Neural cell (in vitro differentiated cells): ENCODE measurements around the gene COG5. TPM values are rescaled to one million over a fixed set of nuclear protein-coding genes. Genes with fewer than 3 reads are reported as not detected.

Experiments used
- H2AFZ ChIP-seq: fragments of 200-600, 300-800 bp; sonication (generic), shearing (Covaris generic); 2 replicates; pipeline ENCODE4 v1.6.0; 2014; ENCODE audit warnings: low read depth, mild to moderate bottlenecking, antibody characterized with exemption, low read length, moderate library complexity
- H3F3A ChIP-seq: fragments of 200-600 bp; shearing (Covaris generic); 2 replicates; pipeline ENCODE4 v1.6.1; 2016; ENCODE audit warnings: mild to moderate bottlenecking, moderate library complexity, mixed read lengths, antibody characterized with exemption, low read length; ENCODE audit not compliant: insufficient read depth, poor library complexity, severe bottlenecking
- H3K27ac ChIP-seq: fragments of 200-600, 300-800 bp; sonication (generic), shearing (Covaris generic); 2 replicates; pipeline ENCODE4 v1.5.1; 2014; ENCODE audit warnings: mild to moderate bottlenecking, low read length, moderate library complexity
- H3K27me3 ChIP-seq: fragments of 300-800, 200-600 bp; sonication (generic), shearing (Covaris generic); 2 replicates; pipeline ENCODE4 v1.6.0; 2014; ENCODE audit warnings: mild to moderate bottlenecking, low read depth, low read length, moderate library complexity; ENCODE audit not compliant: insufficient read depth
- H3K36me3 ChIP-seq: fragments of 300-800, 200-600 bp; sonication (generic), shearing (Covaris generic); 2 replicates; pipeline ENCODE4 v1.5.1; 2014; ENCODE audit warnings: mild to moderate bottlenecking, antibody characterized with exemption, low read length, moderate library complexity; ENCODE audit not compliant: insufficient read depth
- H3K4me2 ChIP-seq: fragments of 300-800, 200-600 bp; sonication (generic), shearing (Covaris generic); 2 replicates; pipeline ENCODE4 v1.6.0; 2014; ENCODE audit warnings: mild to moderate bottlenecking, low read length
- H3K4me3 ChIP-seq: fragments of 300-800, 200-600 bp; sonication (generic), shearing (Covaris generic); 2 replicates; pipeline ENCODE4 v1.5.1; 2014; ENCODE audit warnings: mild to moderate bottlenecking, low read length, moderate library complexity
- H3K79me2 ChIP-seq: fragments of 200-600 bp; shearing (Covaris generic); replicated peaks from 2 replicates; pipeline ENCODE4 v1.6.0; 2014; ENCODE audit warnings: mild to moderate bottlenecking, low read length, moderate library complexity; ENCODE audit not compliant: insufficient read depth
- H3K9ac ChIP-seq: fragments of 300-800, 200-600 bp; sonication (generic), shearing (Covaris generic); 2 replicates; pipeline ENCODE4 v1.6.1; 2016; ENCODE audit warnings: mild to moderate bottlenecking, low read length, mixed read lengths
- H3K9me2 ChIP-seq: fragments of 200-600 bp; shearing (Covaris generic); 2 replicates; pipeline ENCODE4 v1.6.1; 2016; ENCODE audit warnings: mild to moderate bottlenecking, low read length, mixed read lengths; ENCODE audit not compliant: insufficient read depth
- H3K9me3 ChIP-seq: fragments of 200-600, 300-800 bp; sonication (generic), shearing (Covaris generic); 2 replicates; pipeline ENCODE4 v1.6.1; 2016; ENCODE audit warnings: mild to moderate bottlenecking, mixed run types, low read length, moderate library complexity, mixed read lengths
- H4K20me1 ChIP-seq: fragments of 200-600 bp; shearing (Covaris generic); 2 replicates; pipeline ENCODE4 v1.6.1; 2016; ENCODE audit warnings: mild to moderate bottlenecking, mixed run types; ENCODE audit not compliant: insufficient read depth
- EP300 ChIP-seq: fragments of 450-650 bp; conservative IDR thresholded peaks from 2 replicates; pipeline ENCODE4 v1.6.1; 2014; ENCODE audit warnings: antibody characterized with exemption, mild to moderate bottlenecking, moderate library complexity; ENCODE audit not compliant: poor library complexity, severe bottlenecking
- EZH2 ChIP-seq: fragments of 200-600, 300-800 bp; shearing (Covaris generic), sonication (generic); IDR thresholded peaks from 2 replicates; pipeline ENCODE4 v1.6.1; 2014; ENCODE audit warnings: antibody characterized with exemption, low read length, borderline replicate concordance, mild to moderate bottlenecking; ENCODE audit not compliant: insufficient read depth, poor library complexity, severe bottlenecking
- MXI1 ChIP-seq: fragments of 450-650 bp; conservative IDR thresholded peaks from 2 replicates; pipeline ENCODE4 v1.6.1; 2014; ENCODE audit warnings: antibody characterized with exemption, mild to moderate bottlenecking; ENCODE audit not compliant: poor library complexity, severe bottlenecking
- POLR2AphosphoS5 ChIP-seq: IDR thresholded peaks from 2 replicates; pipeline ENCODE4 v1.6.1; 2012
- RAD21 ChIP-seq: fragments of 450-650 bp; conservative IDR thresholded peaks from 2 replicates; pipeline ENCODE4 v1.6.1; 2014; ENCODE audit warnings: antibody characterized with exemption, mild to moderate bottlenecking, moderate library complexity
- SMC3 ChIP-seq: fragments of 450-650 bp; conservative IDR thresholded peaks from 2 replicates; pipeline ENCODE4 v1.6.1; 2014; ENCODE audit warnings: antibody characterized with exemption, mild to moderate bottlenecking, moderate library complexity; ENCODE audit not compliant: poor library complexity
- TAF1 ChIP-seq: IDR thresholded peaks from 2 replicates; pipeline ENCODE4 v1.6.1; 2012; ENCODE audit warnings: low read depth
- polyA plus RNA-seq: library from polyadenylated mRNA; depleted of rRNA; stranded (reverse); fragments of >200 nt; gene quantifications from 2 replicates; pipeline ENCODE4 v1.2.3, GENCODE V29; 2014
- TF ChIP-seq, protein P1 (sequence below): fragments of 450-650 bp; IDR thresholded peaks from 2 replicates; pipeline ENCODE4 v1.5.1; 2014; ENCODE audit warnings: antibody characterized with exemption, mild to moderate bottlenecking, moderate library complexity; ENCODE audit not compliant: poor library complexity, severe bottlenecking
- TF ChIP-seq, protein P2 (sequence below): IDR thresholded peaks from 2 replicates; pipeline ENCODE4 v1.6.1; 2012; ENCODE audit warnings: borderline replicate concordance

COG5 gene
- polyA plus RNA-seq, 1 donor from 2014 or later = 13.3 TPM

DNA sequence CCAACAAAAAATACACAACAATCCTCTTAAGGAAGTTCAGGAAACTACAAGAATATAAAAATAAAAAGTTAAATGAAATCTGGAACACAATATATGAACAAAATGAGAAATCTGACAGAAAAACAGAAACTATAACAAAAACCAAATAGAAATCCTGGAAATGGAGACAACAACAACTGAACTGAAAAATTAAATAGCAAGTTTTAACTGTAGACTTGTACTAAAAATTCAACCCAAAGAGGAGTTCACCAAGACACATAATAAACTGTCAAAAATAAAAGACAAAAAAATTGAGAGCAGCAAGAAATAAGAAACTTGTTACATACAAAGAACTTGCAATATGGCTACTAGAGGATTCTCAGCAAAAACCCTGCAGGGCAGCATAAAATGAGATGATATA, 349.8 kb downstream of the COG5 start:
- Histone ChIP-seq H2AFZ (no peak overlapping the region), H3K9me2 (no peaks in the 10 kb centered on the region), H3K36me3 (no peaks in the 10 kb centered on the region), H3K27me3 (no peaks in the 10 kb centered on the region), H4K20me1 (no peaks in the 10 kb centered on the region), H3K4me2 (no peak overlapping the region), H3K4me3 (no peak overlapping the region), H3K27ac (no peak overlapping the region), H3K9ac (no peak overlapping the region), H3K9me3 (no peaks in the 10 kb centered on the region), H3F3A (no peaks in the 10 kb centered on the region), H3K79me2 (no peaks in the 10 kb centered on the region)
- TF ChIP-seq, protein P1, sequence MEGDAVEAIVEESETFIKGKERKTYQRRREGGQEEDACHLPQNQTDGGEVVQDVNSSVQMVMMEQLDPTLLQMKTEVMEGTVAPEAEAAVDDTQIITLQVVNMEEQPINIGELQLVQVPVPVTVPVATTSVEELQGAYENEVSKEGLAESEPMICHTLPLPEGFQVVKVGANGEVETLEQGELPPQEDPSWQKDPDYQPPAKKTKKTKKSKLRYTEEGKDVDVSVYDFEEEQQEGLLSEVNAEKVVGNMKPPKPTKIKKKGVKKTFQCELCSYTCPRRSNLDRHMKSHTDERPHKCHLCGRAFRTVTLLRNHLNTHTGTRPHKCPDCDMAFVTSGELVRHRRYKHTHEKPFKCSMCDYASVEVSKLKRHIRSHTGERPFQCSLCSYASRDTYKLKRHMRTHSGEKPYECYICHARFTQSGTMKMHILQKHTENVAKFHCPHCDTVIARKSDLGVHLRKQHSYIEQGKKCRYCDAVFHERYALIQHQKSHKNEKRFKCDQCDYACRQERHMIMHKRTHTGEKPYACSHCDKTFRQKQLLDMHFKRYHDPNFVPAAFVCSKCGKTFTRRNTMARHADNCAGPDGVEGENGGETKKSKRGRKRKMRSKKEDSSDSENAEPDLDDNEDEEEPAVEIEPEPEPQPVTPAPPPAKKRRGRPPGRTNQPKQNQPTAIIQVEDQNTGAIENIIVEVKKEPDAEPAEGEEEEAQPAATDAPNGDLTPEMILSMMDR = no peak
- no peak for TF ChIP-seq MXI1
- TF ChIP-seq EP300 = no peak
- no peak for TF ChIP-seq SMC3
- TF ChIP-seq, protein P2, sequence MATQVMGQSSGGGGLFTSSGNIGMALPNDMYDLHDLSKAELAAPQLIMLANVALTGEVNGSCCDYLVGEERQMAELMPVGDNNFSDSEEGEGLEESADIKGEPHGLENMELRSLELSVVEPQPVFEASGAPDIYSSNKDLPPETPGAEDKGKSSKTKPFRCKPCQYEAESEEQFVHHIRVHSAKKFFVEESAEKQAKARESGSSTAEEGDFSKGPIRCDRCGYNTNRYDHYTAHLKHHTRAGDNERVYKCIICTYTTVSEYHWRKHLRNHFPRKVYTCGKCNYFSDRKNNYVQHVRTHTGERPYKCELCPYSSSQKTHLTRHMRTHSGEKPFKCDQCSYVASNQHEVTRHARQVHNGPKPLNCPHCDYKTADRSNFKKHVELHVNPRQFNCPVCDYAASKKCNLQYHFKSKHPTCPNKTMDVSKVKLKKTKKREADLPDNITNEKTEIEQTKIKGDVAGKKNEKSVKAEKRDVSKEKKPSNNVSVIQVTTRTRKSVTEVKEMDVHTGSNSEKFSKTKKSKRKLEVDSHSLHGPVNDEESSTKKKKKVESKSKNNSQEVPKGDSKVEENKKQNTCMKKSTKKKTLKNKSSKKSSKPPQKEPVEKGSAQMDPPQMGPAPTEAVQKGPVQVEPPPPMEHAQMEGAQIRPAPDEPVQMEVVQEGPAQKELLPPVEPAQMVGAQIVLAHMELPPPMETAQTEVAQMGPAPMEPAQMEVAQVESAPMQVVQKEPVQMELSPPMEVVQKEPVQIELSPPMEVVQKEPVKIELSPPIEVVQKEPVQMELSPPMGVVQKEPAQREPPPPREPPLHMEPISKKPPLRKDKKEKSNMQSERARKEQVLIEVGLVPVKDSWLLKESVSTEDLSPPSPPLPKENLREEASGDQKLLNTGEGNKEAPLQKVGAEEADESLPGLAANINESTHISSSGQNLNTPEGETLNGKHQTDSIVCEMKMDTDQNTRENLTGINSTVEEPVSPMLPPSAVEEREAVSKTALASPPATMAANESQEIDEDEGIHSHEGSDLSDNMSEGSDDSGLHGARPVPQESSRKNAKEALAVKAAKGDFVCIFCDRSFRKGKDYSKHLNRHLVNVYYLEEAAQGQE = no peak
- TF ChIP-seq RAD21 = no peak
- no peak for TF ChIP-seq EZH2
- TF ChIP-seq POLR2AphosphoS5 = no peak
- no peak for TF ChIP-seq TAF1

DNA sequence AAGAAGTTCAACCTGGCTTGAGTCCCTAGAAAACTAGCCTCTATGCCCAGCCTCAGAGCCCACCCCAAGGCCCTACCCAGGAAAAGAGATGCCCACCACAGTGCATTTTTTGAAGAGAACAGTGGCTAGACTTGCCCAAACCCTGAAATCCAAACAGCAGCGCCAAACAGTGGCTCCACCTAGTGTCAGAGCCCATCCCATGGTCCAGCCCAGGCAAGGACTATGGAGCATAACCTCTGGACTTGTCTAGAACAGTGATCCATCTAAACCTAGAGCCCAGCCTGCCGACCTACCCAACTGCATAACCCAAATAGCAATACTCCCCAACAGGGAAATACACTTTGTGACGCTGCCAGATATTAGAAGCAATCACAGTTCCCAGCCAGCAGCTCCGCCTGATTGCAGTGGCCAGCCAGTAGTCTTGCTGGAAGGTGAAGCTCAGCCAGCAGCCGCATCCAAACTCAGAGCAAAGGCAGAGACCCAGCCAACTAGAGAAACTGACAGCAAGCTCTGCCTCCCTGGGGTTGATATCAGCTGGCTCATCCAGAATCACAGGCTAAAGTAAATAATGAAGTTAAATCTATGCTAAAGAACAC, 350.4 kb downstream of the COG5 start:
- no peaks in the 10 kb centered on the region for H4K20me1 ChIP-seq
- H2AFZ ChIP-seq = no peak overlapping the region
- H3K9me3 ChIP-seq = no peaks in the 10 kb centered on the region
- H3K79me2 ChIP-seq = no peaks in the 10 kb centered on the region
- H3K9me2 ChIP-seq = no peaks in the 10 kb centered on the region
- no peak overlapping the region for H3K27ac ChIP-seq
- no peaks in the 10 kb centered on the region for H3K27me3 ChIP-seq
- H3K4me2 ChIP-seq = no peak overlapping the region
- H3K36me3 ChIP-seq = no peaks in the 10 kb centered on the region
- no peak overlapping the region for H3K4me3 ChIP-seq
- TF ChIP-seq, protein P1 = no peak
- TF ChIP-seq SMC3 (no peak), EZH2 (no peak), EP300 (no peak), POLR2AphosphoS5 (no peak), RAD21 (no peak), MXI1 (no peak), TAF1 (no peak)
- TF ChIP-seq, protein P2 = no peak
- no peaks in the 10 kb centered on the region for H3F3A ChIP-seq
- H3K9ac ChIP-seq = no peak overlapping the region
